GM13977 (cell line): ENCODE data around the gene GPAT3.

Source experiments
- DNase-seq: peaks from one replicate; pipeline ENCODE4 v3.0.0; 2012; ENCODE audit warnings: low spot score
- CTCF ChIP-seq: IDR thresholded peaks from 2 replicates; pipeline ENCODE4 v1.5.1; 2012; ENCODE audit warnings: mild to moderate bottlenecking, control low read depth; ENCODE audit not compliant: insufficient read depth; ENCODE audit errors: extremely low read depth, missing control alignments
- in situ Hi-C: fragments of 300-500 bp; cut with MboI; formaldehyde crosslinking; loops from one replicate; pipeline ENCODE4 v1.12.0; 2022; ENCODE audit warnings: low sequenced_read_pairs, low pct_unique_long_range_greater_than_20kb, mixed read lengths, inconsistent platforms; ENCODE audit not compliant: unreplicated experiment

The GPAT3 gene

GRCh38 chr4:83609365-83609764, 73.5 kb downstream of the GPAT3 start:
- no peak for TF ChIP-seq CTCF
- in situ Hi-C loops: no loop called here
- DNase-seq: no peak

GRCh38 chr4:83610729-83611128, 74.8 kb downstream of the GPAT3 start:
- in situ Hi-C loops: no loop called here
- no peak for DNase-seq
- TF ChIP-seq CTCF: no peak

GRCh38 chr4:83613023-83613422, 77.1 kb downstream of the GPAT3 start:
- no peak for TF ChIP-seq CTCF
- in situ Hi-C loops: no loop called here
- no peak for DNase-seq

GRCh38 chr4:83613994-83614393, 78.1 kb downstream of the GPAT3 start:
- TF ChIP-seq CTCF: no peak
- DNase-seq: no peak
- in situ Hi-C loops: no loop called here

- in situ Hi-C loops: no loop called here
Observed at GRCh38 chr4:83616252-83616651, 80.3 kb downstream of the GPAT3 start.

GRCh38 chr4:83617371-83618035, 81.6 kb downstream of the GPAT3 start:
- in situ Hi-C loops: no loop called here
- no peak for DNase-seq
- TF ChIP-seq CTCF: no peak

More at GRCh38 chr4:83616252-83616651, 80.3 kb downstream of the GPAT3 start:
- TF ChIP-seq CTCF: no peak
- DNase-seq: no peak
